ENCODE measurements around the gene RSKR.

The RSKR gene

DNA sequence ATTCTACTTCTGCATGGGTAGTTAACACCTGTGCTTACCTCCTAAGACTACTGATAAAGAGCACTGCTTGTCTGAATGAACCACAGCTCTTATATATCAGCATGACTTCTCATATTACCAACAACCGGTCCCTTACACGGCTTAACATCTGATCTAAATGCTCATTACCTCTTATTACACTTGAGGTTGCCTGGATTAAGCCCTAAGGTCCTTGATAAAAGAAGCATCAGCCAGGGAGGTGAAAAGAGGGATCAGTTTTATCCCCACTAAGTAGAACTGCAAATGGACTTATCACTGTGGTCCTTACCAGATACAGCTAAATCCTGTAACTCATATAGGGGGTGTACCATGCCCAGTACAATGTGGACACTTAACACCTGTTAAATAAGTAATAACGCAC, 8.2 kb upstream of the RSKR start:
- no peak for DNase-seq

GRCh38 chr17:28620010-28620409, 6.0 kb upstream of the RSKR start:
- DNase-seq, result no peak

- no peak for DNase-seq
Measured at GRCh38 chr17:28618464-28618863, 4.5 kb upstream of the RSKR start.

DNA sequence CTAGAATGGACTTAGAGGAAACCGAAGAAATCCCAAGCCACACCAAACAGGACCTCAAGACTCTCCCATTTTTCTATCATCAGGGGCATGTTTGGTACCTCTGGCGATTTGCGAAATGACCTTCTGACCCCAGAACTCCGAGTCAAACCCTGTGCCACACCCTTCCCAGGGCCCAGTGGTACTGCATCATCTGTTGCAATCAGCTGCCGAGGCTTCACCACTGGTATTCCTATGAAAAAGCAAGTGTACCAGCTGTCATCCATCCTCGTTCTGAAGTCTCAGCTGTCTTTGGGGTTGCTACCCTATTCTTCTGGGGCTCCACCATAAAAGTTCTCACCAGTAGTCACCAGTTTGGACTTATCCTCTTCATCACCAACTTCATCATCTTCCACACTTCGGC, 2.3 kb upstream of the RSKR start:
- DNase-seq, result peak; percentile 28

DNA sequence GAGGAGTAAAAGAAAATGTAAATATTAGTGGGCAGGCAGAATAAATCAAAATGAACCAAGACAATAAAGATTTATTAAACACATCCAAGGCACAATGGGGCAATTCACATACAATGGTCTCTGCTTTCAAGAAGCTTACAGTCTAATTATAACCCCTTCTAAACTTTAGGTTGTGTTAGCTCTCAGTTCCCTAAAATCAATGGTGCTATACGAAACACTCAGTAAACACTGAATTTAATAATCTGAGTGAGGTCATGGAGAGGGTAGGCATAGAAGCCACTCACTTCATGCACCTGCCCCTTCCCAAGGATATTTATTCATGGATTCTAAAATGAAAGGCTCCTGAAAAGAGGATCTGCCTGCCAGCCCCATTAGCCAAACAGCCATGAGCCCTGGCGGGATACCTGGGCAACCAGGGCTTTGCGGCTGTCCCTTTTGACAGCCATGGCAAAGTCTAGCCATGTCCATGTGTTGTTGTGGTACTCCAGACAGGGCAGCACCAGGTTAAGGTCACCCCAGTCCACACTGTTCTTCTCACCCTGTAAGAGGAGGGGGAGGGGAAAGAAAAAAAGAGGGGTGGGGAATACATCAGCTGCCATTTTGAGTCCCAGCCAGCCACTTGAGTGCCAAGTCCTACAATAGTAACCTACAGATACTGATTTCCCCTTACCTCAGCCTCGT, 1.4 kb upstream of the RSKR start:
- peak; percentile 10 for DNase-seq

DNA sequence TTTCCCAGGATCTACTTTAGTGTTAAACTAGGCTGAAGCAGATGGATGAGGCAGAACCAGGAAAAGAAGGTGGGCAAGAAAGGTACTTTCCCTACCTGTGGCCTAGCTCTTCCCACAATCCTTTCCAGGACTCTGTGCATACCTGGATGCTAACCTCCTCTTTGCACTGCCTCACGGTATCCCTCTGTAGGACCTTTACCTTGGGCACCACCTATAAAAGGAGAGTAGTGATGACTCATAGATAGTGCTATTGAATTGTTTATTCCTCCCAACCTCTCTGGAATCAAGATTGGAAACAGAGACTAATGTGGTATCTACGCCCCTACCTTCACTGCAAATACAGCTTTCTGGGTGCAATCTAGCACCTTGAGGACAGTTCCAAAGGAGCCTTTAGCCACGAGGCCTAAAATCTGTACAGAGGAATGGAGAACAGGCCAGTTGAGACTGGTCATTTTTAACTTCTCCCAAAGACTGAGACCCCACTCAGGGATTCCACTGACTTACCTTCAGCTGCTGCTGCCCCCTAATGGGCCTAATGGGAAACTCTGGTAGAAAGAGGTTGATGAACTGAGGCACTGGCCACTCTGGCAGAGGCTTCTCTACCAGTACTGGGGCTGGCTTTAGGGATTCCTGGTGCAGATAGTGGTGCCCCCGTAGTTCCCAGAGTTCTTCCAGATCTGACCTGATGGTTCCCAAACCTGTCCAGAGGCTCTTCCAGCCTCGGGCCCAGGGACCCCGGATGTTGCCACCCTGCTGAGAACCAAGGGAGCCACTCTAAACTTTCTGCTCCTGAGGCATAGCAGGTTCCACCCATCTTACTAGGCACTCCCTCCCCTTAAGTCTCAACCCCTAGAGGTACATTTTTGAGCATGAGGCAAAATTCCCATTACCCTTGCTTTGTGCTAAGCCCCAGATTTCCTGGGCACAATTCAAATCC, 781 bp downstream of the RSKR start:
- DNase-seq, result peak; percentile 73

- peak; percentile 3 for DNase-seq
Measured at GRCh38 chr17:28612531-28612930, 1.5 kb downstream of the RSKR start.

- DNase-seq, result peak; percentile 27
Measured at GRCh38 chr17:28610376-28610775, 3.6 kb downstream of the RSKR start.

GRCh38 chr17:28604031-28604430, 10.0 kb downstream of the RSKR start:
- DNase-seq, result peak; percentile 4

DNA sequence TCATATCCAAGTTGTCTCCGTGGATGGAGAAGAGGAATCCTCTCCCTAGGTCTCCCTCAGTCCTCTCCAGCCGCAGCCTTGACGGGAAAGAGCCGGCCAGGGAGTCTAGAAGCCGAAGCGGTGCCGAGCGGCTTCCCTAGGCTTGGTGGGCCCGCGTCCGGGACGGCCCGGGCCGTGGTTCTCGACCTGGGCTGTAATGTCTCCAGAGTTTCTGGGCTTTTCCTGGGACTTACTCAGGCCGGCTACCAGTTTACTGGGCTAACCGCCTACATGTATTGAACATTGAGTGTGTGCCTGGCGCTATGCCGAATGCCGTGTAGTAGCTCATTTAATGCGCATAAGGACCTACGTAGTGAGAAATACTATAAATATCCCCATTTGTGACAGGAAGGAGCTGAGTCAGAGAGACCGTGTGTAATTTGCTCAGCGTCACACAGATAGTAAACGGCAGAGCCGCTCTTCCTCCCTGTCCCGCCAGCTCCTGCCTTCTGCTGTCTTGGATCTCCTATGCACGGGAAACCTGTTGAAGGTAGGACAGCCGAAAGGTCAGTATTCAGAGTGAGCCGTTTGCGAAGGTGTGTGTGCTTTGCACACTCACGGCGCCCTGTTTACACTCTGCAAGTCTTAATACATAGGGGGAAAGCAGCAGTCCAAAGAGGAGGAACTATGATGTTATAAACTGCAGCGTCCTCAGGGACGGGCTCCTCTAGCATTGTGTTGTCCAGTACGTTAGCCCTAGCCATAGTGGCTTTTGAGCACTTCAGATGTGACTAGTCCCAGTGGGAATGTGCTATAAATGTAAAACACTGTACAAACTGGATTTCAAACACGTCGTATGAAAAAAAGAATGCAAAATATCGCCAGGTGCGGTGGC, 14.4 kb downstream of the RSKR start:
- peak; percentile 88 for DNase-seq

DNA sequence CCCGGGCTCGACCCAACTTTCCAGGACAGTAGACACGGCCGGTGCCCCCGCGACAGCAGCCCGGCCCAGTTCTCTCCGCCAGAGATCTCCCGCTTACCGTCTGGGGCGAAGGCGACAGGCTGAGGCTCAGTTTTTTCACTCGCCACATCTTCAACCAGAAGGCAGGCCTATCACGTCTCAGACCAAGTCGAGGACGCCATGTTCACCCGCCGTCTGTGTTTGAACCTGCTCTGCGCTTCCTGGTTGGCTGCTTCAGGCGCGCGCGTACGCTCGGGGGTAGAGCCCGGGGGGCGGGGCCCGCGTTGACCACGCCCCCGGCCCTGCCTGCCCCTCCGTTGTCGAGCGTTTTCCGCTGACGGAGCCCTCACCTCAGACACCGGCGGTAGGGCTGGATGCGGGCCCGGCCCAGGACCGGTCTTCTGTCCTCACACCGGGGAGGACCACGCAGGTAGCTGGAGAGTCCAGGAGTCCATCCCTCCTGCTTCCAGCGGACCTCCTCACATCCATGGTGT, 15.1 kb downstream of the RSKR start, which contains the start of gene SPAG5:
Gene SPAG5, minus strand, starts transcription at position 227 of the 512 bp plus-strand sequence. Its CDS starts 79 bp downstream, at position 148.
- DNase-seq, result peak; percentile 98

DNA sequence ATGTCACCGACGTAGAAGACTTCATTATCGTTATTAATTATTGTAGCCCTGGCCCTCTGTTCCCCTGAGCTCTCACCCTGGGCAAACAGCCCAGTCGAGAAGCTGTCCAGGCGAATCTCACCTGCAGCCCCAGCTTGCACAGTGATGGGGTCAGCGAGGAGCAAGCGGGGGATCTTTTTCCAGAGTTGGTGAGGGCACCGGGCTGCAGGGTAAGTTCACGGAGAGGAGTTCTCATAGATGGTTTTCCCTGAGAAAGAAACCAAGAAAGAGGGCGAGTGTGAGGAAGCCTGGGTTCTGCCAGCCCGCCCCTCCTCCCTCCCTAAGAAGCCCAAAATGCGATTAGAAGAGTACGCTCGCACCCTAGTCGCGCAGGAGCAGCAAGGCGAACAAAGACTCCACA, 15.6 kb downstream of the RSKR start:
- DNase-seq, result peak; percentile 64

GRCh38 chr17:28597606-28598383, 16.2 kb downstream of the RSKR start:
- no peak for DNase-seq

GRCh38 chr17:28592260-28592659, 21.7 kb downstream of the RSKR start:
- DNase-seq, result peak; percentile 24

GRCh38 chr17:28585851-28586250, 28.1 kb downstream of the RSKR start:
- peak; percentile 6 for DNase-seq

DNA sequence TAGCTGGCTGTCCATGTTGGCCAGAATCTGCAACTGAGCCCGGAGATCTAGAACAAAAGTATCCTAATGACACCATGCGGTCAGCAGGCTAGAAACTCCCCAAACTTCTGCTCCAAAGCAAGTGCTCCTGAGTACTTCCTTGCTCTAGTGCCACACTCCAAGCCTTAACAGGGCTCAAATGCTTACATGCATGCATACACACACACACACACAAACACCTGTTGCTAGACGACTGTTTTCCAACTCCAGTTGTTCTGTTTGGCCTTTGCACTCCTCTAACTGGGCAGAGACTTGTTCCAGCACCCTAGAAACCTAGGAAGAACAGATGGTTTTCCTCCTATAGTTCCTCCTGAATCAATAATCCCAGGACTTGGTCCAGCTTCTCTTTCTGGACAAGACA, 29.6 kb downstream of the RSKR start:
- DNase-seq, result no peak

- DNase-seq, result no peak
Measured at GRCh38 chr17:28582513-28582912, 31.5 kb downstream of the RSKR start.

GRCh38 chr17:28580959-28581358, 33.0 kb downstream of the RSKR start:
- peak; percentile 9 for DNase-seq

- DNase-seq, result peak; percentile 60
Measured at GRCh38 chr17:28579526-28579925, 34.5 kb downstream of the RSKR start.

DNA sequence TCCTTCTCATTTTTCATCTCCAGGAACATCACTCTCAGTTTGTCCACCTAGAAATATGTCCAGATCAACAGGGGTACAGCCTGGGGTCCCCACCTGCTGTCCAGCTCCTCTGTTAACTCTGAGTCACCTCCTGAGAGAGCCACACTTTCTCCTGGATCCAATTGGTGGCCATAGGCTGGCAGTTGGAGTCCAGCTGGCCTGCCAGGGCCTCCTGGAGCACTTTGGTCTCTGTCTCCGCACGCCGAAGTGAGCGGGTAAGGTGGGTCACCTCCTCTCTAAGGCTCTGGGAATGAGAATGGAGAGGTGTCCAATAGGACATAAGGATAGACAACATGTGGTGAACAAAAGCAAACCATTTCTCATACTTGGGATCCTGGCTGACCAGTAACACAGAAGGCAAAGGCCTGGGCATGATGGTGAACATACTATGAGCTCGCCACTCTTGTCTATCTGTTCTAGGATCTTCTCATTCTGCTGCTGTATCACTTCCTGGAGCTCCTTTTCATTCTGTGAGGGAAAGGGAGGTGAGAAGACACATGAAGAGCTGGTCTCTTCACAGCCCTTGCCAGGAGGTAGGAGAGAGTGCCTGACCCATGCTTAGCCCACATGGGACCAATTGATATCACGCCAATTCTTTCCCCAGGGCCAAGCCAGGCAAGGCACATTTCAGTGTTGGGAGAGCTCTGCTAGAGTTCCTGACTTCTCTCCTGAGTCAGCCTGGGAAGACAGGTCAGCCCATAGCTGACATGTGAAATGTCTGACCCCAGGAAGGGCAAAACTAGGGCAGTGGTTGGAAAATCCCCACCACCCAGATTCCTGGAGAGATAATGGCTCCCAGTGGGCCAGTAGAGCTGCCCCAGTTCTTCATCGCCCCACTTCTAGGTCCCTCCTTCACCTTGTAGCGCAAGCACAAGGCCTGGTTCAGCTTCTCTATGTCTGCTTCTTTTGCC, 35.5 kb downstream of the RSKR start:
- peak; percentile 57 for DNase-seq

DNA sequence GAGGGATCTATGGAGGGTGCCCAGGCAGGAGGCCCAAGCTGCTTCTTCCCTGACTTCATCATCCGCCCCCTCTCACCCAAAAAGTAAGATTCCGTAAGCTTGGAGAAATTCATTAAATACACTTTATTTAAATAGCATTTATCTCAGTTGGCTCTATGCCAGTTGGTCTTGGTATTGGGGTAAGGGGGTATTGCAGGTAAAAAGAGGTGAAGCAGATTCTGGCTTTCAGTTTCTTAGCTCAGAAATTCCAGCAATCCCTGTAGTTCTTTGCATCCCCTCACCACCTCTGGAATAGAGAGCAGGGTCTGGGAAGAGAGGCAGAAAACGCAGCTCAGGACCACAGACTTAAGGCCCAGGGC, 36.5 kb downstream of the RSKR start:
- no peak for DNase-seq
